ENCODE data around the gene HBS1L. TPM values are rescaled to one million over a fixed set of nuclear protein-coding genes. Genes with fewer than 3 reads are reported as not detected.

The HBS1L gene
- polyA plus RNA-seq, 1 donor from 2014 or later, result 38.0 TPM

DNA sequence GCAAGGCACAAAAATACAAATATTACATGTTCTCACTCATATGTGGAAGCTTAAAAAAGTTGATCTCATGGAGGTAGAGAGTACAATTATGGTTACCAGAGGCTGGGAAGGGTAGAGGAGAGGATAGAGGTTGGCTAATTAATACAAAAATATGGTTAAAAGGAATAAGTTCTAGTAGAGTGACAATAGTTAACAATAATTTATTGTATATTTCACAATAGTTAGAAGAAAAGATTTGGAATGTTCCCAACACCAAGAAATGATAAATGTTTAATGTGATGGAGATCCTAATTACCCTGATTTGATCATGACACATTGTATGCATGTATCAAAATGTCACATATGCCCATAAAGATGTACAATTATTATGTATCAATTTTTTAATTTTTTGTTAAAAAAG lies 106.5 kb downstream of the HBS1L start:
- Mint-ChIP-seq H3K9me3 (no peaks in the 10 kb centered on the region), H3K4me3 (no peak overlapping the region), H3K4me1 (no peaks in the 10 kb centered on the region), H3K27ac (no peak overlapping the region), H3K36me3 (no peaks in the 10 kb centered on the region), H3K27me3 (peaks cover 1% of the 10 kb centered on the region)

DNA sequence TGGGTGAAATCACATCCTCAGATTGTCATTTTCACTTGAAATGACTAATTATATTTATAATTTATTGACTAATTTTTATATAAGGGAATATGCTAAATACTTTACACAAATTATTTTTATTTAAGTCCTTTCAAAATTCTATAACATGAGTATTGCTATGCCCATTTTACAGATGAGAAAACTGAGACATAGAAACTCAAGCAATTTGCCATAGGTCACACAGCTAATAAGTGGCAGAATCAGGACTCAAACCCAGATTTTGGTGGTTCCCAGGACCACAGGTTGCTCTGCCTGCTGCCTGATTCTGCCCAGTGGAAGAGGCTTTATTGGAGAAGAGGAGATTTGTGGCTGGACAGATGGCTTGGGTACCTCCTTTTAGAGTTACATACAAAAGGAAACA lies 109.6 kb downstream of the HBS1L start:
- peaks cover 1% of the 10 kb centered on the region for H3K27me3 Mint-ChIP-seq
- no peak overlapping the region for H3K27ac Mint-ChIP-seq
- H3K36me3 Mint-ChIP-seq, result no peaks in the 10 kb centered on the region
- H3K4me3 Mint-ChIP-seq, result no peak overlapping the region
- H3K9me3 Mint-ChIP-seq, result no peaks in the 10 kb centered on the region
- H3K4me1 Mint-ChIP-seq, result no peaks in the 10 kb centered on the region

DNA sequence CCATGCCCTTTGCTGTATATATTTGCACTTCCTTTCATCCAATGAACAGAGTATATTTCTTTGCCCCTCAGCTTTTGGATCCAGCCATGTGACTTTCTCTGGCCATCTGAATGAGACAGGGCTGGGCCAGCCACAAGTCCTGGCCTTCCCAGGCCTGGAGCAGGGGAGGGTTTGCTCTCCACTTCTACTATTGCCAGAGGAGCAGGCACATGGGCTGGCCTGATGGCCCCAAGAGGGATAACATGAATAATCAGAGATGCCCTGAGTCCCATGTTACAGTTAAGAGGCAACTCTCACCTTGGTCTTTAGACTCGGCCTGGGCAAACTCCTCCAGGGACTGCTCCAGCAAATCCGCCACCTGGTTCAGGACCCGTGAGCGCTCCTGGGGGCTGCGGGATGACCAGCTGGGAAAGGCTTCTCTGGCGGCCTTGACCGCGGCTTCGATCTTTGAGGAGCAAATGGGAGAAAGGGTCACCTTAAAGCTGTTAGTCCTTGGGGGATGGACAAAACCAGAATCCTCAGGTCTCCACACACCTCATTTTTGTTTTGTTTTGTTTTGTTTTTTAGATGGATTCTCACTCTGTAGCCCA lies 111.0 kb downstream of the HBS1L start:
- H3K4me1 Mint-ChIP-seq, result no peaks in the 10 kb centered on the region
- H3K27ac Mint-ChIP-seq, result no peak overlapping the region
- peaks cover 1% of the 10 kb centered on the region for H3K27me3 Mint-ChIP-seq
- H3K36me3 Mint-ChIP-seq, result no peaks in the 10 kb centered on the region
- H3K9me3 Mint-ChIP-seq, result no peaks in the 10 kb centered on the region
- no peak overlapping the region for H3K4me3 Mint-ChIP-seq

- Mint-ChIP-seq H3K27me3 (peaks cover 1% of the 10 kb centered on the region), H3K4me3 (no peak overlapping the region), H3K9me3 (no peaks in the 10 kb centered on the region), H3K4me1 (no peaks in the 10 kb centered on the region), H3K27ac (no peak overlapping the region), H3K36me3 (no peaks in the 10 kb centered on the region)
Observed at GRCh38 chr6:134938896-134939295, 115.7 kb downstream of the HBS1L start.

GRCh38 chr6:134937426-134937825 lies 117.2 kb downstream of the HBS1L start:
- Mint-ChIP-seq H3K36me3 (no peaks in the 10 kb centered on the region), H3K27ac (no peak overlapping the region), H3K9me3 (no peaks in the 10 kb centered on the region), H3K4me3 (no peak overlapping the region), H3K27me3 (no peaks in the 10 kb centered on the region), H3K4me1 (no peaks in the 10 kb centered on the region)

GRCh38 chr6:134936931-134937330 lies 117.7 kb downstream of the HBS1L start:
- Mint-ChIP-seq H3K27me3 (no peaks in the 10 kb centered on the region), H3K9me3 (no peaks in the 10 kb centered on the region), H3K4me1 (no peaks in the 10 kb centered on the region), H3K36me3 (no peaks in the 10 kb centered on the region), H3K27ac (no peak overlapping the region), H3K4me3 (no peak overlapping the region)

GRCh38 chr6:134936476-134936875 lies 118.1 kb downstream of the HBS1L start:
- Mint-ChIP-seq H3K4me1 (no peaks in the 10 kb centered on the region), H3K9me3 (no peaks in the 10 kb centered on the region), H3K27me3 (no peaks in the 10 kb centered on the region), H3K27ac (no peak overlapping the region), H3K36me3 (no peaks in the 10 kb centered on the region), H3K4me3 (no peak overlapping the region)

- no peaks in the 10 kb centered on the region for H3K9me3 Mint-ChIP-seq
- no peaks in the 10 kb centered on the region for H3K27me3 Mint-ChIP-seq
- H3K4me3 Mint-ChIP-seq, result no peak overlapping the region
- H3K36me3 Mint-ChIP-seq, result no peaks in the 10 kb centered on the region
- H3K4me1 Mint-ChIP-seq, result no peaks in the 10 kb centered on the region
- H3K27ac Mint-ChIP-seq, result no peak overlapping the region
Observed at GRCh38 chr6:134934793-134935485, 119.7 kb downstream of the HBS1L start.

- Mint-ChIP-seq H3K36me3 (peaks cover 2% of the 10 kb centered on the region), H3K4me3 (no peak overlapping the region), H3K27ac (no peak overlapping the region), H3K27me3 (no peaks in the 10 kb centered on the region), H3K9me3 (no peaks in the 10 kb centered on the region), H3K4me1 (no peaks in the 10 kb centered on the region)
Observed at GRCh38 chr6:134932535-134933470, 121.8 kb downstream of the HBS1L start.

GRCh38 chr6:134932098-134932497 lies 122.5 kb downstream of the HBS1L start:
- Mint-ChIP-seq H3K27me3 (no peaks in the 10 kb centered on the region), H3K27ac (no peak overlapping the region), H3K4me3 (no peak overlapping the region), H3K4me1 (no peaks in the 10 kb centered on the region), H3K9me3 (peaks cover 0 to 2% (median 0%) of the 10 kb centered on the region in 3 donors), H3K36me3 (peaks cover 2% of the 10 kb centered on the region)

DNA sequence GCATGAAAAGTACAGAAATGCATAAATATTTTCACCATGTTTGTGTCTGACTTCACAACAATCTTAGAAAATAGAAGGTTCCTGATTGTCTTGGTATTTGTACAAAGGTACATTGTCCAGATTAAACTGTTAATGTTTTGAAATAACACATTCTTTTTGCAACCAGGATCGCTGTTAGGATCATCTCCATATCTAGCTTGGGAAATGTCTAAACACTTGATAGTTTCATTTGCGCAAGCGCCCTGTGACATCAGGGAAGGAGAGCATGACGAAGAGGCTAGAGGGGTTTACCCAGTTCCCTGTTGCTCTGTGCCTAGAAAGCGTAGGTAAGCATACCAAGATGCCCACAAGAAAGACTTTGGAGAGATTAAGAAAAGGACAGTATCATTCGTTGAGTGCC lies 124.2 kb downstream of the HBS1L start:
- H3K27ac Mint-ChIP-seq, result no peak overlapping the region
- peaks cover 2% of the 10 kb centered on the region for H3K36me3 Mint-ChIP-seq
- peaks cover 0 to 3% (median 0%) of the 10 kb centered on the region in 3 donors for H3K9me3 Mint-ChIP-seq
- H3K4me3 Mint-ChIP-seq, result no peak overlapping the region
- H3K27me3 Mint-ChIP-seq, result no peaks in the 10 kb centered on the region
- H3K4me1 Mint-ChIP-seq, result no peaks in the 10 kb centered on the region

GRCh38 chr6:134928151-134928900 lies 126.3 kb downstream of the HBS1L start:
- Mint-ChIP-seq H3K27me3 (no peaks in the 10 kb centered on the region), H3K4me1 (no peaks in the 10 kb centered on the region), H3K4me3 (no peak overlapping the region), H3K9me3 (peaks cover 0 to 3% (median 0%) of the 10 kb centered on the region in 3 donors), H3K36me3 (peaks cover 4% of the 10 kb centered on the region), H3K27ac (peak overlapping the region in 1 of 3 donors; percentile 86)

DNA sequence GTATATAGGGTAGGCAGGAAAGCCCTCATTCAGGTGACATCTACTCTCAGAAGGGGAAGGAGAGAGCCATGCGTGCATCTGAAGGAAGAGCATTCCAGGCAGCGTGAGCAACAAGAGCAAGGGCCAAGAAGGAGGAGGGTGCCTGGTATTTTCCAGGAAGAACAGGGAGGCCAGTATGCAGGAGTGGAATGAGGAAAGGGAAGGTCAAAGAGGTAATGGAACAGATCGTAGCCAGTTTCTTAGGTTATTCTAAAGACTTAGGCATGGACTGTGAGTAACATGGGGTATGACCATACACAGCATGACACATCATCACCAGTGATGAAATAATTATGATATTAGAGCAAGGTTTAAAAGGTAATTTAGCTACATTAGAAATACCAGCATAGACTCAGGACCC lies 128.8 kb downstream of the HBS1L start:
- Mint-ChIP-seq H3K4me3 (no peak overlapping the region), H3K36me3 (peaks cover 4% of the 10 kb centered on the region), H3K27ac (no peak overlapping the region), H3K4me1 (no peaks in the 10 kb centered on the region), H3K9me3 (peaks cover 0 to 3% (median 0%) of the 10 kb centered on the region in 3 donors), H3K27me3 (no peaks in the 10 kb centered on the region)

DNA sequence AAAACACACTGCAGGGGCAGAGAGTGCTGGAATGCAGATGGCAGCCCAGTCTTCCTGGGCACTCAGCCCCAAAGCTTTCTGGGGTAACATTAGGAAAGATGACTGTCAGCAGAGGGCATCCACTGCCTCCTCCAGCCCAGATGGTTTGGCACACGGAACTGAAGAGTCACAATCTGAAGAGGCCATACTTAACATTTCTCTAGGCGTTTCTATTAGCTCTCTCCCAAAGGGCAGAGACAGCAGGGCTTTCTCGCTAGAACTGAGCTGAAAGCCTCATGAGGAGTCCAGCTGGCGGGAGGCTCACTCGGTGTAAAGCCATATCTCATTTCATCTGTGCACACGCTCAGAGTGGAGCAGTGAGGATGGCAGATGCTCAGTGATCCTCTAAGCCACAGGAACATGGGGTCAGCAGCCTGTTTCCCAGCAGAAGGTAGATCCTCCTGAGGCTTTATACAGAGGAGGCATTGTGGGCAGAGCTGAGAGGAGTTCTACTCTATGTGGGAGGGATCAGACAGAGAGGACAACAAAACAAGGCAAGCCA lies 132.8 kb downstream of the HBS1L start:
- Mint-ChIP-seq H3K4me1 (no peaks in the 10 kb centered on the region), H3K9me3 (no peaks in the 10 kb centered on the region), H3K4me3 (no peak overlapping the region), H3K36me3 (peaks cover 5% of the 10 kb centered on the region), H3K27ac (no peak overlapping the region), H3K27me3 (no peaks in the 10 kb centered on the region)

GRCh38 chr6:134921276-134921675 lies 133.3 kb downstream of the HBS1L start:
- peaks cover 5% of the 10 kb centered on the region for H3K36me3 Mint-ChIP-seq
- no peaks in the 10 kb centered on the region for H3K27me3 Mint-ChIP-seq
- H3K27ac Mint-ChIP-seq, result no peak overlapping the region
- H3K4me3 Mint-ChIP-seq, result no peak overlapping the region
- no peaks in the 10 kb centered on the region for H3K4me1 Mint-ChIP-seq
- H3K9me3 Mint-ChIP-seq, result no peaks in the 10 kb centered on the region
